ENCODE data around the gene DNAAF5.
"Not testable (repeated sequence)": the region's sequence is repeated elsewhere in the genome, so short reads cannot be mapped to it uniquely, and the experiment has no call there.

The DNAAF5 gene

DNA sequence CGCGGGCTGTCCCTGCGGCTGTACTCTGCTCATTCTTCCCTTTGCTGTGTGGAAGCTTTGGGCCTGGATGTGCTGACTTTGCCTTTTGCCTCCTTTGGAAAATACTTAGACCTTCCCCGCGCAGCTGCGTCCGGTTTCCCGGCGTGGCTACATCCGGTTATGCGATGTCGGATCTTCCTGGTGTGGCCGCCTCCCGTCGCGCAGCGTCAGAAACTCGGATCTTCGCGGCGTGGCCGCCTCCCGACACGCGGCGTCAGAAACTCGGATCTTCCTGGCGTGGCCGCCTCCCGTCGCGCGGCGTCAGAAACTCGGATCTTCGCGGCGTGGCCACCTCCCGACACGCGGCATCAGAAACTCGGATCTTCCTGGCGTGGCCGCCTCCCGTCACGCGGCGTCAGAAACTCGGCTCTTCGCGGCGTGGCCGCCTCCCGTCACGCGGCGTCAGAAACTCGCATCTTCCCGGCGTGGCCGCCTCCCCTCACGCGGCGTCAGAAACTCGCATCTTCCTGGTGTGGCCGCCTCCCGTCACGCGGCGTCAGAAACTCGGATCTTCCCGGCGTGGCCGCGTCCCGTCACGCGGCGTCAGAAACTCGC, 55.5 kb downstream of the DNAAF5 start:
- no peak for DNase-seq (ENCODE audit: low read depth in 2 of 2)

GRCh38 chr7:782718-783449, 56.4 kb downstream of the DNAAF5 start:
- no peak for DNase-seq (ENCODE audit: low read depth in 2 of 2)

GRCh38 chr7:783556-784490, 57.3 kb downstream of the DNAAF5 start:
- DNase-seq (ENCODE audit: low read depth in 2 of 2) = no peak

DNA sequence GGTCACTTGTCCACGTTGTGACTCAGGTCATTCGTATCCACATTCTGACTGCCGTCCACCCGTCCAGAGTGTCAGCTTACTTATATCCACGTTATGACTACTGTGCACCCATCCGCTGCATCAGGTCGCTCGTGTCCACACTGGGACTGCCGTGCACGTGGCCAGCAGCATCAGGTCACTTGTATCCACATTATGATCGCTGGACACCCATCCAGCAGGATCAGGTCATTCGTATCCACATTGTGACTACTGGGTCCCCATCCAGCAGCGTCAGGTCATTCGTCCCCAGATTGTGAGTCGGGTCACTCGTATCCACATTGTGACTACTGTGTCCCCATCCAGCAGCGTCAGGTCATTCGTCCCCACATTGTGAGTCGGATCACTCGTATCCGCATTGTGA, 58.5 kb downstream of the DNAAF5 start:
- DNase-seq (ENCODE audit: low read depth in 2 of 2) = no peak

DNA sequence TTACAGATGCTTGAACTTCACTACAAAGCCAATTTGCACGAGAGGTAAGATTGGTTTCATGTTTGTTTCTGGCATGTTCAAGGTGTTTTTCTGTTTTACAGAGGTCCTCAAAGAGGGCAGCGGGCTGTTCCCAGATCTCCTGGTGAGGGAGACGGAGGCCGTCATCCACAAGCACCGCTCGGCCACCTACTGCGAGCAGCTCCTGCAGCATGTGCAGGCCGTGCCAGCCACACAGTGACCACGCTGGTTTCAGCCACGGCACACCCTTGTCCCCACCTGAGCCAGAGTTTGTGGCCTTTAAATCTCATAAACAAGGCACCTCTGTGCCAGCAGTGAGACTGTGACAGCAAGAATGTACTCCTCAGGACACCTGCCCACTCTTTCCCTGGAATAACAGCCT, 58.9 kb downstream of the DNAAF5 start:
- no peak for DNase-seq (ENCODE audit: low read depth in 2 of 2)

DNA sequence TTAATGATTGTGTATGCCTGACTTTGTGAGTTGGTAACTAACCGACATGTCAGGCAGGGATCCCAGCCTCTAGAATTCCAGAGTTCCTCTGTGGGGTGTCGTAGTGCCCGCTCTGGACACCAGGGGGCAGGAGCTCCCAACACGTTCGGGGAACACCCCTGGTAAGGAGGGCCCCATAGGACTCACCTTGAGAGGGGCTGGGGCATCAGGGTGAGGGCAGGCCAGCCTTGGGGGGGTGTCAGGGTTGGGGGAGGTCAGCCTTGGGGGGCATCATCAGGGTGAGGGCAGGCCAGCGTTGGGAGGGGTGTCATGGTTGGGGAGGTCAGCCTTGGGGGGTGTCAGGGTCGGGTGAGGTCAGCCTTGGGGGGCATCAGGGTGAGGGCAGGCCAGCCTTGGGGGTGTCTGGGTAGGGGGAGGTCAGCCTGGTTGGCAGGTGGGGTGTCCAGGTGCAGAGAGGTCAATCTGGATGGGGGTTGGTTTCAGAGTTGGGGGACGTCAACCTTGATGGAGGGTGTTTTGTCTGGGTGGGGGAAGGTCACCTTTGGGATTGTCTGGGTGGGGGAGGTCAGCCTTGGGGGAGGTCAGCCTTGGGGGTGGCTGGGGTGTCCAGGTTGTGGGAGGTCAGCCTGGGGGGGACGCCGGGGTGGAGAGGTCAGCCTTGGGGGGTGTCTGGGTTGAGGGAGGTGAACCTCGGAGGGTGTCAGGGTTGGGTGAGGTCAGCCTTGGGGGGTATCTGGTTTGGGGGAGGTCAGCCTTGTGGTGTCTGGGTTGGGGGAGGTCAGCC, 60.2 kb downstream of the DNAAF5 start:
- peak; percentile 35 to 57 for DNase-seq (ENCODE audit: low read depth in 2 of 2)

DNA sequence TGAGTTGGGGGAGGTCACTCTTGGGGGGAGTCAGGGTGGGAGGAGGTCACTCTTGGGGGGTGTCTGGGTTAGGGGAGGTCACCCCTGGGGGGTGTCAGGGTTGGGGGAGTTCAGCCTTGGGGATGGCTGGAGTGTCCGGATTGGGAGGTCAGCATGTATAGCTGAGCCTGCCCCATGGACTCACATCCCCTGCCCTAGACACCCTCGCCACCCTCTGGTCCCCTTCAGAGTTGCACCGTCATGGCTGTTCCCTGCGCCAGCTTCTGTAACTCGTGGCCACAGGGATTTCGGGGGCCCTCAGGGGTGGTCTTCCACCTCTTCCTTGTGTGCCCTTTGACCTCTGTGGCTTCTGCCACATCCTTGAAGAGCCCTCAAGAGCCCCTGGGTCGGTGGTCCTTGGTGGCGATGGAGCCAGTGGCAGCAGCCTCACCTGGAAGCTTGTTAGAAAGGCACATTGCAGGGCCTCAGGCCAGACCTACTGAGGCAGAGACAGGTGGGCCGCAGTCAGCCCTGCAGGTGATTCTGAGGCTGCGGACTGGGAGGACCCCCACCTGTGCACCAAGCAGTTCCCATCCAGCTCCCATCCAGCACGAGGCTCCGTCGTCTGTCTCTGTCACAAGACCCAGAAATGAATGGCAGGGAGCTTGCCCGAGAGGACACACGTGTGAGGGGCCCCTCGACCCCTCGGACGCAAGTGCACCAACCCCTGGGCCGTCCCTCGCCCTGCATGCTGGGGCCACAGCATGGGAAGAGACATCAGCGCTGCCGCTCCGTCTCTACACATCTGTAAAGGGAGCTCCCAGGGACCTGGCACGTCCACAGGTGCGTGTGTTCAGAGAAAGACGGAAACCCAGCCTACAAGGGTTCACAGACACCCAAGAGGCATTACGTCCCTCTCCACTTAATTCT, 61.1 kb downstream of the DNAAF5 start:
- no peak for DNase-seq (ENCODE audit: low read depth in 2 of 2)

- no peak for DNase-seq (ENCODE audit: low read depth in 2 of 2)
These were observed 65.0 kb downstream of the DNAAF5 start for GRCh38 chr7:791519-791918.

- DNase-seq (ENCODE audit: low read depth in 2 of 2) = no peak
These were observed 67.7 kb downstream of the DNAAF5 start for GRCh38 chr7:794207-794606.

DNA sequence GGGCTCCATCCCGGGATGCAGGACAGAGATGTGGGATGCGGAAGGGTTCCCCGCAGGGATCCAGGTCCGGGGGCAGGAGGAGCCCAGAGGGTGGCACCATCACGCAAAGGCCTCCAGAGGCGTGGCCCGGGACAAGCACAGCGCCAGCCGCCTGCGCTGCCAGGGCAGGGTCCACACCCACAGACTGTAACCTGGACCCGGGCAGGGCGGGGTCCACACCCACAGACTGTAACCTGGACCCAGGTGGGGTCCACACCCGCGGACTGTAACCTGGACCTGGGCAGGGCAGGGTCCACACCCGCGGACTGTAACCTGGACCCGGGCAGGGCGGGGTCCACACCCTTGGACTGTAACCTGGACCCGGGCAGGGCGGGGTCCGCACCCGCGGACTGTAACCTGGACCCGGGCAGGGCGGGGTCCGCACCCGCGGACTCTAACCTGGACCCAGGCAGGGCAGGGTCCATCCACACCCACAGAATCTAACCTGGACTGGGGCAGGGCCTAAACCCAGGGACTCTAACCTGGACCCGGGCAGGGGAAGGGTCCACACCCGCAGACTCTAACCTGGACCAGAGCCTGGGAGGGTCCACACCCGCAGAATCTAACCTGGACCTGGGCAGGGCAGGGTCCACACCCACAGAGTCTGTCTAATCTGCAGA, 68.3 kb downstream of the DNAAF5 start:
- no peak for DNase-seq (ENCODE audit: low read depth in 2 of 2)

- not testable (repeated sequence) for DNase-seq (ENCODE audit: low read depth in 2 of 2)
These were observed 70.1 kb downstream of the DNAAF5 start for GRCh38 chr7:796434-797169.

DNA sequence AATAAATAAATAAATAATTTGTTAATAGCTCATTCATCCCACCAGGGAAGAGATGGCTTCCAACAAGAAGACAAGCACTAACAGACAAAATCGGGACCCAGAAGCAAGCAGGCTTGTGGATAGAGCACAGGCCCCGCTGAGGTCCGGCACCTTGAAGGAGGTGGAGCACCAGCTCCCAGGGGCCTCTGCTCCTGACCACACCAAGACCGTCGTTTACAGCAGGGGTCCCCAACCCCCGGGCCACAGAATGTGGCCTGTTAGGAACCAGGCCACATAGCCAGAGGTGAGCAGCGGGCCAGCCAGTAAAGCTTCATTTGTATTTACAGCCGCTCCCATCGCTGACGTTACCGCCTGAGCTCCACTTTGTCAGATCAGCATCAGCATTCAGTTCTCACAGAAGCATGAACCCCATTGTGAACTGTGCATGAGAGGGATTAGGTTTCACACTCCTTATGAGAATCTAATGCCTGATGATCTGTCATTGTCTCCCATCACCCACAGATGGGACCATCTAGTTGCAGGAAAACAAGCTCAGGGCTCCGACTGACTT, 72.5 kb downstream of the DNAAF5 start:
- no peak for DNase-seq (ENCODE audit: low read depth in 2 of 2)

DNA sequence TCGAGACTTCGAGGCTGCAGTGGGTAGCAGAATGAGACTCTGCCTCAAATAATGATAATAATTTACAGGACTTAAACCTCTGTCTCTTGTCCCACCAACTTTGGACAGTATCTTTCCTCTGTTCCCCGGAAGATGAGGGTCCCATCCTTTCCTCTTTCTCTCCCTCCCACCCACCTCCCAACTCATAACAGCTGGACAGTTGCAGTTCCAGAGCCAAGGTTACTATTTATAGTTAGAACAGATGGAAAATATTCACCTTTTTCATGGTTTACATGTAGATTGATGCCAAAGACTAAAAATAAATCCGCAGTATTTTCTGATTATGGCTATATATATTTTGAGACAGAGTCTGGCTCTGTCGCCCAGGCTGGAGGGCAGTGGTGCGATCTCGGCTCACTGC, 74.2 kb downstream of the DNAAF5 start:
- no peak for DNase-seq (ENCODE audit: low read depth in 2 of 2)

DNA sequence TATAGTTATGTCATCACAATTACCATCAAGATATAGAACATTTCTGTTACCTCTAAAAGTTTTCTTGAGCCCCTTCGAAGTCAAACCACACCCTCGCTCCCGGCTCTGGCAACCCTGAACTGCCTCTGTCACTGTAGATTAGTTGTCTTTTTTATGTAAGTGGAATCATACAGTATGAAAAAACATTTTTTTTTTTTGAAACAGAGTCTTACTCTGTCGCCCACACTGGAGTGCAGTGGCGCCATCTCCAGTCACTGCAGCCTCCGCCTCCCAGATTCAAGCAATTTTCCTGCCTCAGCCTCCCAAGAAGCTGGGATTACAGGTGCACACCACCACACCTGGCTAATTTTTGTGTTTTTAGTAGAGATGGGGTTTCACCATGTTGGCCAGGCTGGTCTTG, 74.9 kb downstream of the DNAAF5 start:
- DNase-seq (ENCODE audit: low read depth in 2 of 2) = not testable (repeated sequence)

DNA sequence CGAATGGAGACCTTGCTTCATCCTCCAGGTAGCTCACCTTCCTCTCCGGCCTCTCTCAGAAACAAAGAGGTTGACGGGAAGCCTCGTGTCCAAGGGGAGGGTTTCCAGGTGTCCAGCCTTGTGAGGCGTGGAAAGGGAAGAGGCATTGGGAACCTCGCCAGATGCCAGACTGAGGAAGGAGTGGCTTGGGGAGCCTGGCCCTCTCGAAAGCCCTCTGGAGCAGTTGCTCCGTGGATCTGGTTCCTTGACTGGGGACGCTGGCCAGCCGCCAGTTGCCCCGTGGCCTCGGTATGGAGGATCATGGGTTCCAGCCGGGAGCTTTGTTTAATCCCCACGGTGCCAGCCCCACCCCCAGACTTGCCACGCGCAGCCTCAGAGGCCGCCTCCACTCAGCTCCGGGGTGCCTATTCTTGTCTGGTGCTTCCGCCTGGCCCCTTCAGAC, 75.5 kb downstream of the DNAAF5 start:
- DNase-seq (ENCODE audit: low read depth in 2 of 2) = no peak

- no peak for DNase-seq (ENCODE audit: low read depth in 2 of 2)
These were observed 76.2 kb downstream of the DNAAF5 start for GRCh38 chr7:802500-803242.

- DNase-seq (ENCODE audit: low read depth in 2 of 2) = no peak
These were observed 76.7 kb downstream of the DNAAF5 start for GRCh38 chr7:803243-803635.

DNA sequence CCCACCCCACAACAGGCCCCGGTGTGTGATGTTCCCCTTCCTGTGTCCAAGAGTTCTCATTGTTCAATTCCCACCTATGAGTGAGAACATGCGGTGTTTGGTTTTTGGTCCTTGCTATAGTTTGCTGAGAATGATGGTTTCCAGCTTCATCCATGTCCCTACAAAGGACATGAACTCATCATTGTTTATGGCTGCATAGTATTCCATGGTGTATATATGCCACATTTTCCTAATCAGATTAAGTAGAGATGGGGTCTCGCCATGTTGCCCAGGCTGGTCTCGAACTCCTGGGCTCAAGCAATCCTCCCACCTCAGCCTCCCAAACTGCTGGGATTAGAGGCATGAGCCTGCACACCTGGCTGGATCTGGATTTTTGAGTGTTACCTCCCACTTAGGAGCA, 77.3 kb downstream of the DNAAF5 start:
- not testable (repeated sequence) for DNase-seq (ENCODE audit: low read depth in 2 of 2)

Measured in stimulated activated CD4-positive, alpha-beta T cell treated with anti-CD3 and anti-CD28 coated beads, Interleukin-15, amount 100 ng/mL, for 48 hours (primary cell).